Inferior parietal cortex (tissue), 1 donor: ENCODE measurements around the gene MOCS3.

Experiments
- DNase-seq: peaks from one replicate; pipeline ENCODE4 v3.0.0-alpha.2; 2016; ENCODE audit errors: extremely low spot score

Gene MOCS3

GRCh38 chr20:50981714-50982048 lies 23.1 kb downstream of the MOCS3 start:
- no peak for DNase-seq

- no peak for DNase-seq
Observed at GRCh38 chr20:50982363-50982762, 23.7 kb downstream of the MOCS3 start.

GRCh38 chr20:50983321-50983720 lies 24.7 kb downstream of the MOCS3 start:
- no peak for DNase-seq

GRCh38 chr20:50987493-50988210 lies 29.0 kb downstream of the MOCS3 start:
- DNase-seq: peak; percentile 95

GRCh38 chr20:50991076-50991475 lies 32.5 kb downstream of the MOCS3 start:
- no peak for DNase-seq

GRCh38 chr20:50992336-50992732 lies 33.7 kb downstream of the MOCS3 start:
- DNase-seq: no peak

- DNase-seq: peak; percentile 30
Observed at GRCh38 chr20:50992733-50993457, 34.3 kb downstream of the MOCS3 start.

GRCh38 chr20:50993876-50994275 lies 35.3 kb downstream of the MOCS3 start:
- no peak for DNase-seq

- no peak for DNase-seq
Observed at GRCh38 chr20:50995506-50995905, 36.9 kb downstream of the MOCS3 start.

GRCh38 chr20:50996901-50997865 lies 38.6 kb downstream of the MOCS3 start:
- no peak for DNase-seq

- DNase-seq: no peak
Observed at GRCh38 chr20:50999355-50999754, 40.7 kb downstream of the MOCS3 start.

GRCh38 chr20:51001430-51002265 lies 43.0 kb downstream of the MOCS3 start:
- no peak for DNase-seq

- no peak for DNase-seq
Observed at GRCh38 chr20:51002633-51003032, 44.0 kb downstream of the MOCS3 start.

- no peak for DNase-seq
Observed at GRCh38 chr20:51003753-51004152, 45.1 kb downstream of the MOCS3 start.

GRCh38 chr20:51004305-51004727 lies 45.7 kb downstream of the MOCS3 start:
- DNase-seq: no peak

- DNase-seq: no peak
Observed at GRCh38 chr20:51004781-51005180, 46.2 kb downstream of the MOCS3 start.

GRCh38 chr20:51005214-51005613 lies 46.6 kb downstream of the MOCS3 start:
- DNase-seq: no peak

GRCh38 chr20:51008718-51009117 lies 50.1 kb downstream of the MOCS3 start:
- no peak for DNase-seq

GRCh38 chr20:51009303-51010042 lies 50.9 kb downstream of the MOCS3 start:
- no peak for DNase-seq

GRCh38 chr20:51010043-51010365 lies 51.4 kb downstream of the MOCS3 start:
- DNase-seq: no peak

GRCh38 chr20:51010932-51011331 lies 52.3 kb downstream of the MOCS3 start:
- DNase-seq: no peak
